Endothelial cell of umbilical vein (primary cell): ENCODE measurements around the gene PTPRZ1. TPM values are rescaled to one million over a fixed set of nuclear protein-coding genes. Genes with fewer than 3 reads are reported as not detected.

Experiments
- BruUV-seq: library from RNA; stranded (reverse); fragments of 400-500 nt; replicated peaks from 2 replicates; lab custom pipeline; 2021; lab: Mats Ljungman, UMichigan
- CTCF ChIA-PET: fragments of 300-600, 350-600 bp; sonication (Branson Sonifier 250); formaldehyde crosslinking; loops from one replicate; lab custom pipeline; 2021; ENCODE audit warnings: antibody characterized with exemption, inconsistent platforms; lab: Charles Lee
- POLR2A ChIA-PET: fragments of 300-600, 350-600 bp; sonication (Branson Sonifier 250); formaldehyde crosslinking; loops from one replicate; lab custom pipeline; 2021; ENCODE audit warnings: antibody characterized with exemption, inconsistent platforms; lab: Charles Lee
- DNase-seq: peaks from one replicate; pipeline ENCODE4 v3.0.0-alpha.2; 2011; ENCODE audit warnings: low read depth, low spot score
- FAIRE-seq: peaks from 2 replicates; lab custom pipeline; 2011; peaks lifted over from hg19 to GRCh38; lab: Jason Lieb, UNC
- H2AFZ ChIP-seq: 2 replicates; pipeline ENCODE4 v1.6.0; 2012; ENCODE audit warnings: low read depth, low read length, control low read depth, inconsistent platforms
- H3K27ac ChIP-seq: 2 replicates; pipeline ENCODE4 v1.5.1; 2011; ENCODE audit warnings: low read depth, mild to moderate bottlenecking, control low read depth, low read length, moderate library complexity; ENCODE audit not compliant: insufficient read depth
- H3K27me3 ChIP-seq, 2 experiments: 2 replicates each; pipeline versions ENCODE4 v1.6.0 to v1.6.1; 2011; ENCODE audit warnings: low read length in 2 of 2, mixed read lengths in 1 of 2; ENCODE audit not compliant: control insufficient read depth in 2 of 2, insufficient read depth in 2 of 2
- H3K36me3 ChIP-seq, 2 experiments: 2 replicates in 1 of 2; 3 replicates in 1 of 2; pipeline ENCODE4 v1.5.1; 2011; ENCODE audit warnings: low read length in 2 of 2, mild to moderate bottlenecking in 1 of 2, moderate library complexity in 1 of 2; ENCODE audit not compliant: control insufficient read depth in 2 of 2, insufficient read depth in 2 of 2; ENCODE audit errors: extremely low read depth in 1 of 2
- H3K4me1 ChIP-seq: 3 replicates; pipeline ENCODE4 v1.5.1; 2011; ENCODE audit warnings: mild to moderate bottlenecking, low read length; ENCODE audit not compliant: control insufficient read depth, insufficient read depth; ENCODE audit errors: extremely low read depth
- H3K4me2 ChIP-seq: 2 replicates; pipeline ENCODE4 v1.6.1; 2011; ENCODE audit warnings: low read length, control low read depth, mixed read lengths; ENCODE audit not compliant: insufficient read depth
- H3K4me3 ChIP-seq, 3 experiments: fragments of 200-600 bp in 1 of 3; sonication (generic), shearing (Covaris generic) in 1 of 3; replicated peaks in 1 of 3; 2 replicates each; pipeline ENCODE4 v1.5.1; 2011 to 2016; ENCODE audit warnings: control low read depth in 3 of 3, low read length in 3 of 3, mild to moderate bottlenecking in 2 of 3, inconsistent platforms in 1 of 3, low read depth in 1 of 3, moderate library complexity in 1 of 3; ENCODE audit not compliant: insufficient read depth in 1 of 3
- H3K79me2 ChIP-seq: 2 replicates; pipeline ENCODE4 v1.6.0; 2012; ENCODE audit warnings: low read length, inconsistent platforms; ENCODE audit not compliant: control insufficient read depth, insufficient read depth
- H3K9ac ChIP-seq: replicated peaks from 2 replicates; pipeline ENCODE3; 2011; ENCODE audit warnings: low read length, control low read depth; ENCODE audit not compliant: insufficient read depth; ENCODE audit errors: extremely low read depth
- H3K9me1 ChIP-seq: replicated peaks from 3 replicates; pipeline ENCODE4 v1.6.0; 2011; ENCODE audit warnings: mild to moderate bottlenecking, low read length; ENCODE audit not compliant: control insufficient read depth, insufficient read depth; ENCODE audit errors: extremely low read depth
- H3K9me3 ChIP-seq: replicated peaks from 2 replicates; pipeline ENCODE4 v1.5.1; 2012; ENCODE audit warnings: low read length, inconsistent platforms; ENCODE audit not compliant: control insufficient read depth, insufficient read depth
- H4K20me1 ChIP-seq: replicated peaks from 2 replicates; pipeline ENCODE3; 2011; ENCODE audit warnings: mild to moderate bottlenecking, low read length; ENCODE audit not compliant: control insufficient read depth, insufficient read depth; ENCODE audit errors: extremely low read depth
- EZH2 ChIP-seq: IDR thresholded peaks from 2 replicates; pipeline ENCODE4 v1.6.1; 2012; ENCODE audit warnings: borderline replicate concordance, low read depth, mild to moderate bottlenecking, moderate library complexity, low read length, inconsistent platforms; ENCODE audit not compliant: severe bottlenecking
- FOS ChIP-seq: IDR thresholded peaks from 2 replicates; pipeline ENCODE4 v1.6.1; 2011; ENCODE audit warnings: mild to moderate bottlenecking, low read length, moderate library complexity, borderline replicate concordance; ENCODE audit not compliant: insufficient read depth
- GATA2 ChIP-seq: IDR thresholded peaks from 2 replicates; pipeline ENCODE4 v1.7.0; 2011; ENCODE audit warnings: low read depth, mild to moderate bottlenecking, moderate library complexity, mixed read lengths, low read length; ENCODE audit not compliant: insufficient read length, insufficient read depth
- JUN ChIP-seq: IDR thresholded peaks from 2 replicates; pipeline ENCODE4 v1.6.1; 2011; ENCODE audit warnings: borderline replicate concordance, low read depth; ENCODE audit not compliant: insufficient read length, insufficient read depth
- MAX ChIP-seq: IDR thresholded peaks from 2 replicates; pipeline ENCODE4 v1.6.1; 2011; ENCODE audit not compliant: insufficient read depth, insufficient read length
- MYC ChIP-seq: IDR thresholded peaks from one replicate; pipeline ENCODE4 v1.6.1; 2011; ENCODE audit warnings: mild to moderate bottlenecking, low read depth, low read length
- POLR2A ChIP-seq: IDR thresholded peaks from 2 replicates; pipeline ENCODE4 v1.6.1; 2012; ENCODE audit warnings: low read depth, mild to moderate bottlenecking, control low read depth, low read length
- POLR2AphosphoS5 ChIP-seq: IDR thresholded peaks from 2 replicates; pipeline ENCODE4 v1.6.1; 2012; ENCODE audit warnings: low read depth, mild to moderate bottlenecking, control low read depth, low read length, moderate library complexity; ENCODE audit not compliant: insufficient read depth
- dilution Hi-C: fragments of 300-500 bp; cut with MboI; formaldehyde crosslinking; loops from one replicate; pipeline ENCODE4 v1.15.0; 2019; ENCODE audit warnings: low sequenced_read_pairs; ENCODE audit not compliant: extremely low pct_ligation_motif_present
- intact Hi-C: fragments of 100-400 bp; cut with micrococcal nuclease; formaldehyde crosslinking; loops from one replicate; pipeline ENCODE4 v1.10.0; 2022
- polyA plus RNA-seq, 4 experiments: library from polyadenylated mRNA; depleted of rRNA in 3 of 4; stranded (reverse) in 3 of 4; unstranded in 1 of 4; fragments of >200 nt; gene quantifications; 2 replicates each; pipeline versions ENCODE4 v1.2.1 to v1.2.3, GENCODE V29; 2011 to 2012; ENCODE audit warnings: missing spikeins in 1 of 4
- total RNA-seq: library from RNA; stranded (reverse); gene quantifications from 2 replicates; pipeline ENCODE4 v1.2.3, GENCODE V29; 2021
- TF ChIP-seq, protein P1 (sequence below), 2 donors: IDR thresholded peaks; 1 replicate in 1 of 2; 2 replicates in 1 of 2; pipeline ENCODE4 v1.5.1; 2011; ENCODE audit warnings: low read length in 2 of 2, mild to moderate bottlenecking in 2 of 2, moderate library complexity in 2 of 2, control low read depth in 1 of 2, inconsistent platforms in 1 of 2, low read depth in 1 of 2; ENCODE audit not compliant: insufficient read depth in 1 of 2; ENCODE audit errors: extremely low read depth in 1 of 2

The PTPRZ1 gene
- total and polyA plus RNA-seq, 2 donors (not counting 3 experiments of a cell fraction or from before 2014, with no cell fraction given): 0.07 TPM; not detected in 1

DNA sequence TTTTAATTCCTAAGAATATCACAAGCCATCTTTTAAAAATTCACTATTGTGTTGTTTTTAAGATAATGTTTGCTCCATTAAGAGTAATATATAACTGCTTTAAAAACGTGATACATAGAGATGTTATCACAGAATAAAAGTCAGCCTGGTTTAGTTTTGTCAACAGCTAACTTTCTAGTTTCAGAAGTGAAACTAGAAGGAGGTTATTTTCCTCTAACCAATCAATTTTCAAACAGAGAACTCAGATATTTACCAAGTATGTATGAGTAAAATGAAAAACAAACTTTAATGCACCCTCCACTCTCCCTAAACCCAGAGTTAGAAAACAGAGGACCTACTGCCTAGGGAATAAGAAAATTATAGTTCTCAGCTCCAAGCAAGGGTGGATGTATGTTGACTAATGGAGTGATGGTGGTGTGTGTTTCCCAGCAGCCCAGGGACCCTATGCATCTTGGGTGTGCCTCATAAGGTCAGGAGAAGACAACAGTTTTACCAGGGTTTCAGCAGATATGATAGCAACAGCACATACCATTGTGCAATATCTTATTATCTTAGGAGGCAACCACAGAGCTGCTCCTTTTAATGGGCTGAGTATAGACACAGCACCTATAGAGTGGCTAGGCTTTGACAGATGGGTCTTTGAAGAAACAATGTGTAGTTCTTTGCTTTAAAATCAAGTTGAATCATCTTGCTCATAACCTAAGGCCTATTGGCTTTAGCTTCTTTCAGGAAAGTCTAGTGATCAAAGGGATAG, 58.4 kb downstream of the PTPRZ1 start:
- DNase-seq (no peak), FAIRE-seq (no peak)
- Histone ChIP-seq H3K27ac (no peak overlapping the region), H3K9me3 (no peaks in the 10 kb centered on the region), H3K36me3 (no peaks in the 10 kb centered on the region), H2AFZ (no peak overlapping the region), H3K79me2 (no peaks in the 10 kb centered on the region), H3K9me1 (no peaks in the 10 kb centered on the region), H3K4me1 (no peaks in the 10 kb centered on the region), H3K4me2 (no peak overlapping the region), H3K9ac (no peak overlapping the region), H3K27me3 (no peaks in the 10 kb centered on the region), H4K20me1 (no peaks in the 10 kb centered on the region), H3K4me3 (no peak overlapping the region)
- ChIA-PET CTCF (no interaction called here), POLR2A (no interaction called here)
- dilution Hi-C loops: no loop called here
- TF ChIP-seq GATA2 (no peak), FOS (no peak), MYC (no peak), EZH2 (no peak), POLR2A (no peak), POLR2AphosphoS5 (no peak), JUN (no peak), MAX (no peak)
- TF ChIP-seq, protein P1, sequence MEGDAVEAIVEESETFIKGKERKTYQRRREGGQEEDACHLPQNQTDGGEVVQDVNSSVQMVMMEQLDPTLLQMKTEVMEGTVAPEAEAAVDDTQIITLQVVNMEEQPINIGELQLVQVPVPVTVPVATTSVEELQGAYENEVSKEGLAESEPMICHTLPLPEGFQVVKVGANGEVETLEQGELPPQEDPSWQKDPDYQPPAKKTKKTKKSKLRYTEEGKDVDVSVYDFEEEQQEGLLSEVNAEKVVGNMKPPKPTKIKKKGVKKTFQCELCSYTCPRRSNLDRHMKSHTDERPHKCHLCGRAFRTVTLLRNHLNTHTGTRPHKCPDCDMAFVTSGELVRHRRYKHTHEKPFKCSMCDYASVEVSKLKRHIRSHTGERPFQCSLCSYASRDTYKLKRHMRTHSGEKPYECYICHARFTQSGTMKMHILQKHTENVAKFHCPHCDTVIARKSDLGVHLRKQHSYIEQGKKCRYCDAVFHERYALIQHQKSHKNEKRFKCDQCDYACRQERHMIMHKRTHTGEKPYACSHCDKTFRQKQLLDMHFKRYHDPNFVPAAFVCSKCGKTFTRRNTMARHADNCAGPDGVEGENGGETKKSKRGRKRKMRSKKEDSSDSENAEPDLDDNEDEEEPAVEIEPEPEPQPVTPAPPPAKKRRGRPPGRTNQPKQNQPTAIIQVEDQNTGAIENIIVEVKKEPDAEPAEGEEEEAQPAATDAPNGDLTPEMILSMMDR (IDR thresholded peaks at IDR 0.05; ENCODE audit: extremely low read depth in 1 of 2, insufficient read depth in 1 of 2, low read depth in 1 of 2, low read length in 2 of 2): no peak
- intact Hi-C loops: no loop called here
- no TSS peak for BruUV-seq
